ENCODE measurements around the gene PAIP2. TPM values are rescaled to one million over a fixed set of nuclear protein-coding genes. Genes with fewer than 3 reads are reported as not detected.

The PAIP2 gene
- total RNA-seq, 2 donors from 2014 or later: 105 to 119 TPM

DNA sequence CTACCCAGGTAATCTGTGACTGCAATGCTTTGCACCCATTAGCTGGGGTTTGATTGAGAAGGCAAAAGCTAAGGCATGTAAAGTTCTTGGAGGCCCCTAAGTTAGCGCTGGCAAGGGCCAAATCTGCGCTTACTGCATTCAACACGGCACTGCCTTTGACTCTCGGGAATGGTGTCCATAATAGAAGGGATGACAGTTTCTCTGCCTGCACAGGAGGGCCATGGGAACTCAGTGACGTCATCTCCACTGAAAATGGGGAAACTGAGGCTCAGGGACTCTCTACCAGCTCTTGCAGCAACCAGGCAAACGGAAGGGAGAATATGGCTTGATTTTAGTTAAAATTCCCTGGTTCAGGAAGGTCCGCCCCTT is 61.7 kb downstream of the PAIP2 start:
- TF ChIP-seq POLR2AphosphoS5 (IDR thresholded peaks at IDR 0.05): no peak
- TF ChIP-seq POLR2A (IDR thresholded peaks at IDR 0.05): no peak
- TF ChIP-seq, protein P1, sequence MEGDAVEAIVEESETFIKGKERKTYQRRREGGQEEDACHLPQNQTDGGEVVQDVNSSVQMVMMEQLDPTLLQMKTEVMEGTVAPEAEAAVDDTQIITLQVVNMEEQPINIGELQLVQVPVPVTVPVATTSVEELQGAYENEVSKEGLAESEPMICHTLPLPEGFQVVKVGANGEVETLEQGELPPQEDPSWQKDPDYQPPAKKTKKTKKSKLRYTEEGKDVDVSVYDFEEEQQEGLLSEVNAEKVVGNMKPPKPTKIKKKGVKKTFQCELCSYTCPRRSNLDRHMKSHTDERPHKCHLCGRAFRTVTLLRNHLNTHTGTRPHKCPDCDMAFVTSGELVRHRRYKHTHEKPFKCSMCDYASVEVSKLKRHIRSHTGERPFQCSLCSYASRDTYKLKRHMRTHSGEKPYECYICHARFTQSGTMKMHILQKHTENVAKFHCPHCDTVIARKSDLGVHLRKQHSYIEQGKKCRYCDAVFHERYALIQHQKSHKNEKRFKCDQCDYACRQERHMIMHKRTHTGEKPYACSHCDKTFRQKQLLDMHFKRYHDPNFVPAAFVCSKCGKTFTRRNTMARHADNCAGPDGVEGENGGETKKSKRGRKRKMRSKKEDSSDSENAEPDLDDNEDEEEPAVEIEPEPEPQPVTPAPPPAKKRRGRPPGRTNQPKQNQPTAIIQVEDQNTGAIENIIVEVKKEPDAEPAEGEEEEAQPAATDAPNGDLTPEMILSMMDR (IDR thresholded peaks at IDR 0.05): no peak
- Histone ChIP-seq H3K4me1 (replicated peaks) (peaks cover 4% of the 10 kb centered on the region), H3K4me3 (peak overlapping the region; percentile 43 to 45), H3K36me3 (no peaks in the 10 kb centered on the region), H3K9me3 (no peaks in the 10 kb centered on the region), H3K27me3 (replicated peaks; ENCODE audit: insufficient read depth) (no peaks in the 10 kb centered on the region), H3K27ac (peak overlapping the region; percentile 89 to 94)
- no peak for DNase-seq (ENCODE audit: low spot score)
- intact Hi-C loops (cut with DNase I): no loop called here
- 17% methylated on average over 7 of the region's 7 CpGs for WGBS

DNA sequence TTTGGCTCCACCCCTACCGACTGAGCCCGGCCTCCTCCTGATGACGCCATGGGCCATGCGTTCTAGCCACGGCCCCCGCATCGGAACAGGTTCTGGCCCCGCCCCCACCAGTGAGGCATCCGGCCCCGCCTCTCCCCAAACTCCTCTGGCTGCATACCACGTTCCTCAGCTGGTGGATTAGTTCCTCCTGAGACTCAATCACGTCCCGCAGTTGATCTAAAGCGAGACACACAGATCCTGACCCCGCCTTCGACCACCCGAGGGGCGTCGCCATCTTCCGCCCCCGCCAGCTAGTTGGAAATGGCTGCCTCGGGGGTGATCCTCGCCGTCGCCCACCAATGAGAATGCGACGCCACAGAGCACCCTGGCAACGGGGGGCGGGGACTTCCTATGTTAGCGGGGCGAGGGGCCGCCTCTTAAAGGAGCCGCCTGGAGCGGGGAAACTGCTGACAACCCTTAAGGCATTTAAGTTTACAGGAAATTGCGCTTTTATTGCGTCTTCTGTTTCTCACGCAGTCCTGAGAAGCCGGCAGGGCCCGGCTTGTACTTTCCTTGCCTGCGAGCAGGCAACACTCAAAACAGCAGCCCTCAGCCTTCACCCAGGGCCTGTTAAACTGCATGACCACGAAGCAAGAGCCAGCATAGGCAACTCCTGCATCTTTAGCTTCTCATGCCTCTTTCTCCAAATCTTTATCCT is 62.3 kb downstream of the PAIP2 start, which contains the start of gene SPATA24:
SPATA24 (minus strand) TSS at position 303 of the 697 bp plus-strand sequence; CDS start at position 274, 29 bp downstream.
- Histone ChIP-seq H3K27ac (peak within 1 kb of the TSS; percentile 89 to 94), H3K4me3 (peak within 1 kb of the TSS; percentile 43 to 45), H3K36me3 (no peaks in the 10 kb centered on the region), H3K27me3 (replicated peaks; ENCODE audit: insufficient read depth) (no peaks in the 10 kb centered on the region), H3K9me3 (no peaks in the 10 kb centered on the region), H3K4me1 (replicated peaks) (peaks cover 4% of the 10 kb centered on the region)
- intact Hi-C loops (cut with DNase I): no loop called here
- DNase-seq (ENCODE audit: low spot score): peak; percentile 97
- under 1% methylated on average over 41 of the region's 41 CpGs for WGBS
- TF ChIP-seq POLR2AphosphoS5 (IDR thresholded peaks at IDR 0.05): peak; percentile 95
- TF ChIP-seq, protein P1 (IDR thresholded peaks at IDR 0.05): no peak
- TF ChIP-seq POLR2A (IDR thresholded peaks at IDR 0.05): peak; percentile 9

DNA sequence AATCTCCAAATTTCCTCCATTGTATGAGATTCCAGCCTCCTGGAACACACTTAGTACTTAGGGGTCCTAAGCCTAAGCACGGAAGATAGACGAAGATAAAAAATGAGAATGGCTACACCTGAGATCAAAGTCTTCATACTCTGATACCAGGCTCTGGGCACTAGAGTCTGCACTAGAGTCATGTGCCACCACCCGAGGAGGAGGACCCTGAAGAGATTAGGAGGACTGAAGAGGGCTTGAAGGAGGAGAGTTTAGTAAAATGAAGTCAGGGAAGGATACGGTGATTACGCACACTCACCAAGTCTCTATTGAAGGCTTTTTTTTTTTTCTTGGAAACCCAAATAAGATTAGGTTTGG is 62.8 kb downstream of the PAIP2 start:
- H3K4me3 ChIP-seq: peak overlapping the region; percentile 43 to 45
- intact Hi-C loops (cut with DNase I): no loop called here
- WGBS: 60% methylated on average over 5 of the region's 5 CpGs
- TF ChIP-seq, protein P1 (IDR thresholded peaks at IDR 0.05): no peak
- TF ChIP-seq POLR2A (IDR thresholded peaks at IDR 0.05) (no peak), POLR2AphosphoS5 (IDR thresholded peaks at IDR 0.05) (no peak)
- H3K9me3 ChIP-seq: no peaks in the 10 kb centered on the region
- H3K36me3 ChIP-seq: no peaks in the 10 kb centered on the region
- DNase-seq (ENCODE audit: low spot score): no peak
- H3K4me1 ChIP-seq (replicated peaks): peaks cover 4% of the 10 kb centered on the region
- peak overlapping the region; percentile 89 to 94 for H3K27ac ChIP-seq
- no peaks in the 10 kb centered on the region for H3K27me3 ChIP-seq (replicated peaks; ENCODE audit: insufficient read depth)

DNA sequence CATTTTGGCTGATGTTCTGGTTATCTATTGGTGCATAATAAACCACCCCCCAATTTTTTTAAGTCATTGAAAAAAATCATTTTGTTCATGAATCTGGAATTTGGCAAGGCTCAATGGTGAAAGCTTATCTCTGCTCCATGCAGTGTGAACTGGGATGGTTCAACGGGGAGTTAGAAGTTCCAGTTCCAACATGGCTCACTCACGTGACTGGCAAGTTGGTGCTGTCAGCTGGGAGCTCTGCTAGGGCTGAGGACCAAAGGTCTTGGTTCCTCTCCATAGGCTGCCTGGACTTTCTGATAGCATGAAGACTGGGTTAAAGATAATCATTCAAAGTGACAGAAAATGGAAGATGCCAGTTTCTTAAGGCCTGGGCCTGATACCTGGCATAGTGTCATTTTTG is 65.3 kb downstream of the PAIP2 start:
- Histone ChIP-seq H3K4me1 (replicated peaks) (peaks cover 4% of the 10 kb centered on the region), H3K36me3 (no peaks in the 10 kb centered on the region), H3K27ac (no peak overlapping the region), H3K4me3 (no peak overlapping the region), H3K9me3 (no peaks in the 10 kb centered on the region), H3K27me3 (replicated peaks; ENCODE audit: insufficient read depth) (no peaks in the 10 kb centered on the region)
- TF ChIP-seq POLR2AphosphoS5 (IDR thresholded peaks at IDR 0.05) (no peak), POLR2A (IDR thresholded peaks at IDR 0.05) (no peak)
- TF ChIP-seq, protein P1 (IDR thresholded peaks at IDR 0.05): no peak
- 75% methylated on average over 2 of the region's 2 CpGs for WGBS
- intact Hi-C loops (cut with DNase I): no loop called here
- no peak for DNase-seq (ENCODE audit: low spot score)

DNA sequence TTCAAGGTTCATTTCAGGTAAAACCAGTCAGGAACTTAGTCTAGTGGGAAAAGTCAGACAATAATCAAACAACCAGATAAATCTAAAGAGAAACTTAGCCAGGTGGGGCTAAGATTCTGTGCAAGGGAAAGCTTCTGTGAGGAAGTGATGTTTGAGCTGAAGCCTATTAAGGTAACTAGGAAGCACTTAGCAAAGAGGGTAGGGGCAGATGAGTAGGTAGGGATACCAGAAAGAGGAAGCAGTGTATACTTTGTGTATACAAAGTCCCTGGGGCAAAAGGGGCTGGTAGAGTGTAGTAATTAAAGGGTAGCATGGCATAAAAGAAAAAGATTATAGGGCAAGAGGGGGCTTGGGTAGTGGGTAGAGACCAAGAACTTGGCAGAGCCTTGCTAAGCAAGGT is 65.9 kb downstream of the PAIP2 start:
- Histone ChIP-seq H3K36me3 (no peaks in the 10 kb centered on the region), H3K27me3 (replicated peaks; ENCODE audit: insufficient read depth) (no peaks in the 10 kb centered on the region), H3K27ac (no peak overlapping the region), H3K4me3 (no peak overlapping the region), H3K9me3 (no peaks in the 10 kb centered on the region), H3K4me1 (replicated peaks) (peaks cover 4% of the 10 kb centered on the region)
- intact Hi-C loops (cut with DNase I): no loop called here
- DNase-seq (ENCODE audit: low spot score): no peak
- TF ChIP-seq, protein P1 (IDR thresholded peaks at IDR 0.05): no peak
- TF ChIP-seq POLR2AphosphoS5 (IDR thresholded peaks at IDR 0.05) (no peak), POLR2A (IDR thresholded peaks at IDR 0.05) (no peak)

Data from prostate gland (tissue), 2 donors.